ENCODE results near the gene TMEM225B.
A peak's percentile ranks its signal among the peaks of the same experiment; 100 is the strongest.
"Not testable (repeated sequence)": the region's sequence is repeated elsewhere in the genome, so short reads cannot be mapped to it uniquely, and the experiment has no call there.

Gene TMEM225B

GRCh38 chr7:99579281-99579955, 18.6 kb upstream of the TMEM225B start:
- DNase-seq (ENCODE audit: low spot score), result no peak

- no peak for DNase-seq (ENCODE audit: low spot score)
These were observed 17.9 kb upstream of the TMEM225B start for GRCh38 chr7:99579956-99580777.

GRCh38 chr7:99580778-99581332, 17.2 kb upstream of the TMEM225B start:
- not testable (repeated sequence) for DNase-seq (ENCODE audit: low spot score)

- no peak for DNase-seq (ENCODE audit: low spot score)
These were observed 9.2 kb upstream of the TMEM225B start for GRCh38 chr7:99588868-99589267.

GRCh38 chr7:99594948-99595745, 2.9 kb upstream of the TMEM225B start:
- DNase-seq (ENCODE audit: low spot score), result no peak

- no peak for DNase-seq (ENCODE audit: low spot score)
These were observed 1.6 kb upstream of the TMEM225B start for GRCh38 chr7:99596408-99596955.

GRCh38 chr7:99599836-99600235, 1.8 kb downstream of the TMEM225B start:
- no peak for DNase-seq (ENCODE audit: low spot score)

GRCh38 chr7:99601656-99602310, 3.7 kb downstream of the TMEM225B start:
- no peak for DNase-seq (ENCODE audit: low spot score)

GRCh38 chr7:99605527-99605926, 7.5 kb downstream of the TMEM225B start:
- DNase-seq (ENCODE audit: low spot score), result no peak

GRCh38 chr7:99606531-99606930, 8.5 kb downstream of the TMEM225B start:
- no peak for DNase-seq (ENCODE audit: low spot score)

- no peak for DNase-seq (ENCODE audit: low spot score)
These were observed 9.5 kb downstream of the TMEM225B start for GRCh38 chr7:99607548-99607947.

GRCh38 chr7:99614495-99614894, 16.4 kb downstream of the TMEM225B start:
- no peak for DNase-seq (ENCODE audit: low spot score)

GRCh38 chr7:99615989-99616358, 17.9 kb downstream of the TMEM225B start:
- DNase-seq (ENCODE audit: low spot score), result no peak

GRCh38 chr7:99616359-99617191, 18.5 kb downstream of the TMEM225B start, which contains the start of gene ZSCAN25:
TSS of gene ZSCAN25 (plus strand) at chr7:99616946. CDS start at chr7:99619607, 2,661 bp downstream.
- DNase-seq (ENCODE audit: low spot score), result peak; percentile 98

GRCh38 chr7:99617192-99617781, 19.2 kb downstream of the TMEM225B start:
- no peak for DNase-seq (ENCODE audit: low spot score)

GRCh38 chr7:99618726-99619125, 20.7 kb downstream of the TMEM225B start:
- no peak for DNase-seq (ENCODE audit: low spot score)

GRCh38 chr7:99619571-99620130, 21.6 kb downstream of the TMEM225B start:
- DNase-seq (ENCODE audit: low spot score), result no peak

- DNase-seq (ENCODE audit: low spot score), result no peak
These were observed 23.2 kb downstream of the TMEM225B start for GRCh38 chr7:99621271-99621670.

GRCh38 chr7:99622596-99622995, 24.5 kb downstream of the TMEM225B start:
- no peak for DNase-seq (ENCODE audit: low spot score)

All from SW480 (cell line).